Measurements from ENCODE around the gene DAPK2. TPM values are rescaled to one million over a fixed set of nuclear protein-coding genes. Genes with fewer than 3 reads are reported as not detected.

DAPK2 gene
- total and polyA plus RNA-seq, 2 donors (not counting 1 experiment from before 2014, with no cell fraction given): 8.3 to 31.9 TPM

DNA sequence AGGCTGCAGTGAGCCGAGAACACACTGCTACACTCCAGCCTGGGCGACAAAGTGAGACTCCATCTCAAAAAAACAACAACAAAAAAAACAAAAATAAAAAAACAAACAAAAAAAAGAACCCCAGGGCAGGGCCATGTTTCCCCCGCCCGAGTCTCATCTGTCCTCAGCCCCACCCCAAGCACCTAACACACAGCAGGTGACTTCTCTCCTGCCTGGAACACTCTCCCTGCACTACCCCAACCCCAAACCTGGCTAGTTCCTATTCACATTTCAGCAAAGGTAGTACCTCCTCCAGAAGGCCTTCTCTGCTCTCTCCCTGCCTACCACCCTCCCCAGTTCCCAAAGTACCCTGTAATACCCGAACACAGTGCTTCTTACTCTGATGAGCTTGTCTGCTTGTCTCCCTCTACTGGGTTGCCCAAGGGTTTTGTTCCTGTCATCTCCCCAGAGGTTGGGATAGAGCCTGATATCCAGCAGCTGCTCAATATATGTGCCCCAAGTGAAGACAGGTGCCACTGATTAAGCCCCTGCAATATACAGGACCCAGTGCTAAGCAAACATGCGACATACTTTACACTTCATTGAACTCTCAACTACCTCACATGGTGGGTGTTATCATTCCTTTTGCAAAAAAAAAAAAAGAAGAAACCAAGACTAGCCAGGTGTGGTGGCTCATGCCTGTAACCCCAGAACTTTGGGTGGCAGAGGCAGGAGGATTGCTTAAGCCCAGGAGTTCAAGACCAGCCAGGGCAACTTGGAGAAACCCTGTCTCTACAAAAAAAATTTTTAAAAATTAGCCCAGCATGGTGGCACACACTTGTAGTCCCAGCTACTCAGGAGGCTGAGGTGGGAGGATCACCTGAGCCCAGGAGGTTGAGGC lies 103.6 kb downstream of the DAPK2 start:
- Histone ChIP-seq H4K20me1 (ENCODE audit: control insufficient read depth, insufficient read depth, low read length, poor library complexity, severe bottlenecking) (no peaks in the 10 kb centered on the region), H3K4me1 (ENCODE audit: control insufficient read depth in 2 of 2, insufficient read depth in 2 of 2, low read length in 2 of 2) (peaks cover 27 to 39% of the 10 kb centered on the region in 2 donors), H3K27ac (ENCODE audit: low read length in 2 of 2) (no peak overlapping the region), H3K27me3 (replicated peaks in 1 of 4; ENCODE audit: control extremely low read depth in 1 of 4, control insufficient read depth in 3 of 4, insufficient read depth in 4 of 4, low read length in 3 of 4) (peaks cover 0 to 2% (median 0%) of the 10 kb centered on the region in 4 experiments), H3K9ac (ENCODE audit: low read length) (no peak overlapping the region), H3K36me3 (replicated peaks in 1 of 2; ENCODE audit: control extremely low read depth in 1 of 2, control insufficient read depth in 1 of 2, extremely low read depth in 1 of 2, insufficient read depth in 2 of 2, low read length in 1 of 2) (no peaks in the 10 kb centered on the region), H2AFZ (ENCODE audit: insufficient read depth, low read depth, low read length, poor library complexity, severe bottlenecking) (no peak overlapping the region), H3K4me2 (replicated peaks; ENCODE audit: low read depth, low read length, poor library complexity, severe bottlenecking) (peak overlapping the region; percentile 14), H3K79me2 (ENCODE audit: control insufficient read depth, insufficient read depth, low read length) (no peaks in the 10 kb centered on the region), H3K4me3 (ENCODE audit: control extremely low read depth in 1 of 5, extremely low read depth in 1 of 5, insufficient read depth in 1 of 5, low read depth in 2 of 5, low read length in 4 of 5) (no peak overlapping the region), H3K9me3 (ENCODE audit: control extremely low read depth in 1 of 3, control insufficient read depth in 2 of 3, insufficient read depth in 1 of 3, low read length in 2 of 3) (peaks cover 0 to 8% (median 0%) of the 10 kb centered on the region in 3 donors)
- peak overlapping the region; percentile 11 for H3K4me3 Mint-ChIP-seq
- CTCF ChIA-PET: interaction anchor here (0.6 to 5.6 kb wide), 6 partner anchors 15 to 190 kb away, joined by 3 to 53 read pairs (median 3); partner anchors contain the start of gene DAPK2
- no peaks in the 10 kb centered on the region for H3K27me3 Mint-ChIP-seq
- H3K9me3 Mint-ChIP-seq (ENCODE audit: insufficient read depth): no peaks in the 10 kb centered on the region
- peak; percentile 63 for ATAC-seq (ENCODE audit: low read depth)
- POLR2A ChIA-PET: interaction anchor here (0.7 kb wide), 1 partner anchor 66 kb away, joined by 4 read pairs; no protein-coding TSS in a partner anchor
- H3K27ac Mint-ChIP-seq: peak overlapping the region; percentile 68
- peaks cover 38% of the 10 kb centered on the region for H3K4me1 Mint-ChIP-seq
- 97% methylated on average over 5 of the region's 6 CpGs for WGBS (ENCODE audit: insufficient coverage)
- intact Hi-C loops (cut with micrococcal nuclease): no loop called here
- TF ChIP-seq, protein P1, sequence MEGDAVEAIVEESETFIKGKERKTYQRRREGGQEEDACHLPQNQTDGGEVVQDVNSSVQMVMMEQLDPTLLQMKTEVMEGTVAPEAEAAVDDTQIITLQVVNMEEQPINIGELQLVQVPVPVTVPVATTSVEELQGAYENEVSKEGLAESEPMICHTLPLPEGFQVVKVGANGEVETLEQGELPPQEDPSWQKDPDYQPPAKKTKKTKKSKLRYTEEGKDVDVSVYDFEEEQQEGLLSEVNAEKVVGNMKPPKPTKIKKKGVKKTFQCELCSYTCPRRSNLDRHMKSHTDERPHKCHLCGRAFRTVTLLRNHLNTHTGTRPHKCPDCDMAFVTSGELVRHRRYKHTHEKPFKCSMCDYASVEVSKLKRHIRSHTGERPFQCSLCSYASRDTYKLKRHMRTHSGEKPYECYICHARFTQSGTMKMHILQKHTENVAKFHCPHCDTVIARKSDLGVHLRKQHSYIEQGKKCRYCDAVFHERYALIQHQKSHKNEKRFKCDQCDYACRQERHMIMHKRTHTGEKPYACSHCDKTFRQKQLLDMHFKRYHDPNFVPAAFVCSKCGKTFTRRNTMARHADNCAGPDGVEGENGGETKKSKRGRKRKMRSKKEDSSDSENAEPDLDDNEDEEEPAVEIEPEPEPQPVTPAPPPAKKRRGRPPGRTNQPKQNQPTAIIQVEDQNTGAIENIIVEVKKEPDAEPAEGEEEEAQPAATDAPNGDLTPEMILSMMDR (IDR thresholded peaks at IDR 0.05): no peak
- TF ChIP-seq EZH2 (IDR thresholded peaks at IDR 0.05; ENCODE audit: borderline replicate concordance, insufficient read depth, low read depth, low read length, poor library complexity, severe bottlenecking): no peak
- peak; percentile 63 for DNase-seq

Data from B cell (primary cell).